Testis (tissue), 3 donors: ENCODE data around the gene STXBP2. TPM values are rescaled to one million over a fixed set of nuclear protein-coding genes. Genes with fewer than 3 reads are reported as not detected.

Experiments
- DNase-seq: peaks from one replicate; pipeline ENCODE4 v3.0.0-alpha.2; 2019
- H3K27ac ChIP-seq, 2 donors: fragments of 200-600 bp; sonication (generic); one replicate each; pipeline ENCODE4 v1.5.1; 2019
- H3K27me3 ChIP-seq: fragments of 200-600 bp; sonication (generic); one replicate; pipeline ENCODE4 v1.5.1; 2019
- H3K36me3 ChIP-seq: fragments of 200-600 bp; sonication (generic); one replicate; pipeline ENCODE4 v1.5.1; 2017; ENCODE audit warnings: low read depth; ENCODE audit errors: missing control alignments
- H3K4me1 ChIP-seq: fragments of 200-600 bp; sonication (generic); one replicate; pipeline ENCODE4 v1.5.1; 2019
- H3K4me3 ChIP-seq, 2 donors: fragments of 200-600 bp; sonication (generic); one replicate each; pipeline ENCODE4 v1.5.1; 2017 to 2019
- H3K9me3 ChIP-seq: fragments of 200-600 bp; sonication (generic); one replicate; pipeline ENCODE4 v1.5.1; 2017
- POLR2A ChIP-seq: fragments of 450-650 bp; IDR thresholded peaks from one replicate; pipeline ENCODE4 v1.6.1; 2017; ENCODE audit warnings: antibody characterized with exemption, mild to moderate bottlenecking, moderate library complexity
- WGBS, 2 donors: methylation state at CpG; one replicate each; pipeline ENCODE4 v1.1.5; 2018; 5-methylcytosine and 5-hydroxymethylcytosine counted together
- intact Hi-C: fragments of 100-400 bp; cut with DNase I; formaldehyde crosslinking; loops from one replicate; pipeline ENCODE4 v1.15.1; 2023; ENCODE audit warnings: low total_unique reads
- polyA plus RNA-seq: library from polyadenylated mRNA; stranded (reverse); fragments of 350-450 nt; fragmentation: Illumina TruSeq; extraction: RNeasy Lipid Tissue Mini Kit (QIAGEN cat#74804); gene quantifications from one replicate; pipeline ENCODE4 v1.2.3, GENCODE V29; 2014; ENCODE audit warnings: low read depth, low replicate concordance; ENCODE audit not compliant: insufficient read depth
- total RNA-seq, 2 donors: library from RNA; depleted of rRNA; stranded (reverse); fragments of >200 nt; gene quantifications; one replicate each; pipeline ENCODE4 v1.2.3, GENCODE V29; 2016
- TF ChIP-seq, protein P1 (sequence below), 3 experiments: fragments of 450-650 bp in 2 of 3; fragments of 200-600 bp in 1 of 3; sonication (generic) in 1 of 3; IDR thresholded peaks; one replicate each; pipeline ENCODE4 v1.5.1; 2016 to 2019; ENCODE audit warnings: antibody characterized with exemption in 3 of 3, mild to moderate bottlenecking in 2 of 3, moderate library complexity in 1 of 3

STXBP2 gene
- total and polyA plus RNA-seq, 3 donors from 2014 or later = 135 to 156 (median 155) TPM

DNA sequence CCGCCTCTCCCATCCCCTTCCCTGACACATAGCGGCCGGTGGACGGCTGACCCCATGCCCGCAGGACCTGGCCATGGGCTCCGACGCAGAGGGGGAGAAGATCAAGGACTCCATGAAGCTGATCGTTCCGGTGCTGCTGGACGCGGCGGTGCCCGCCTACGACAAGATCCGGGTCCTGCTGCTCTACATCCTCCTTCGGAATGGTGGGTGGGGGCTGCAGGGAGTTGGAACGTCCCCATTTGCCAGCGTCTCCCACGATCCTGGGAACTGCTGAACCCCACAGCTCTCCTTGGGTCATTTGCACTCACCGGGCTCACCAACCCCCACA is 7.6 kb downstream of the STXBP2 start:
- DNase-seq = no peak
- Histone ChIP-seq H3K4me1 (no peaks in the 10 kb centered on the region), H3K27me3 (no peaks in the 10 kb centered on the region), H3K36me3 (no peaks in the 10 kb centered on the region), H3K27ac (no peak overlapping the region), H3K9me3 (no peaks in the 10 kb centered on the region), H3K4me3 (no peak overlapping the region)
- TF ChIP-seq POLR2A = no peak
- TF ChIP-seq, protein P1, sequence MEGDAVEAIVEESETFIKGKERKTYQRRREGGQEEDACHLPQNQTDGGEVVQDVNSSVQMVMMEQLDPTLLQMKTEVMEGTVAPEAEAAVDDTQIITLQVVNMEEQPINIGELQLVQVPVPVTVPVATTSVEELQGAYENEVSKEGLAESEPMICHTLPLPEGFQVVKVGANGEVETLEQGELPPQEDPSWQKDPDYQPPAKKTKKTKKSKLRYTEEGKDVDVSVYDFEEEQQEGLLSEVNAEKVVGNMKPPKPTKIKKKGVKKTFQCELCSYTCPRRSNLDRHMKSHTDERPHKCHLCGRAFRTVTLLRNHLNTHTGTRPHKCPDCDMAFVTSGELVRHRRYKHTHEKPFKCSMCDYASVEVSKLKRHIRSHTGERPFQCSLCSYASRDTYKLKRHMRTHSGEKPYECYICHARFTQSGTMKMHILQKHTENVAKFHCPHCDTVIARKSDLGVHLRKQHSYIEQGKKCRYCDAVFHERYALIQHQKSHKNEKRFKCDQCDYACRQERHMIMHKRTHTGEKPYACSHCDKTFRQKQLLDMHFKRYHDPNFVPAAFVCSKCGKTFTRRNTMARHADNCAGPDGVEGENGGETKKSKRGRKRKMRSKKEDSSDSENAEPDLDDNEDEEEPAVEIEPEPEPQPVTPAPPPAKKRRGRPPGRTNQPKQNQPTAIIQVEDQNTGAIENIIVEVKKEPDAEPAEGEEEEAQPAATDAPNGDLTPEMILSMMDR (IDR thresholded peaks at IDR 0.05) = no peak
- intact Hi-C loops = no loop called here
- 91 to 100% methylated on average over 3 to 20 of the region's 20 CpGs for whole genome bisulfite sequencing, 2 donors

DNA sequence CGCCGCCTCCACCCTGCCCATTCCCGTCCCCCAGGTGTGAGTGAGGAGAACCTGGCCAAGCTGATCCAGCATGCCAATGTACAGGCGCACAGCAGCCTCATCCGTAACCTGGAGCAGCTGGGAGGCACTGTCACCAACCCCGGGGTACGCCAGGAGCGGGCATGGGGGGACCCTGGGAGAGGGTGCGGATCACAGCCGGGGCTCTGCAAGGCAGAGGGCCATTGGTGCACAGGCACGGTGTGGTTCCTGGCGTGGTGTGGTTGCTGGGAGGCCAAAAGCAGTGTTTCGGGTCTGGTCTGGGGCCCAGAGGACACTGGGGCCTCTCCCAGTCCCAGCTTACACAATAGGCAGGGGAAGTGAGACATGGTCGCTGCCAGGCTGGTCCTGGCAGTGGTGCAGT is 8.3 kb downstream of the STXBP2 start:
- intact Hi-C loops = no loop called here
- WGBS, 2 donors = 91 to 97% methylated on average over 5 to 14 of the region's 14 CpGs
- Histone ChIP-seq H3K36me3 (no peaks in the 10 kb centered on the region), H3K27ac (no peak overlapping the region), H3K27me3 (no peaks in the 10 kb centered on the region), H3K4me3 (no peak overlapping the region), H3K9me3 (no peaks in the 10 kb centered on the region), H3K4me1 (no peaks in the 10 kb centered on the region)
- TF ChIP-seq POLR2A = no peak
- TF ChIP-seq, protein P1 (IDR thresholded peaks at IDR 0.05) = no peak
- no peak for DNase-seq

DNA sequence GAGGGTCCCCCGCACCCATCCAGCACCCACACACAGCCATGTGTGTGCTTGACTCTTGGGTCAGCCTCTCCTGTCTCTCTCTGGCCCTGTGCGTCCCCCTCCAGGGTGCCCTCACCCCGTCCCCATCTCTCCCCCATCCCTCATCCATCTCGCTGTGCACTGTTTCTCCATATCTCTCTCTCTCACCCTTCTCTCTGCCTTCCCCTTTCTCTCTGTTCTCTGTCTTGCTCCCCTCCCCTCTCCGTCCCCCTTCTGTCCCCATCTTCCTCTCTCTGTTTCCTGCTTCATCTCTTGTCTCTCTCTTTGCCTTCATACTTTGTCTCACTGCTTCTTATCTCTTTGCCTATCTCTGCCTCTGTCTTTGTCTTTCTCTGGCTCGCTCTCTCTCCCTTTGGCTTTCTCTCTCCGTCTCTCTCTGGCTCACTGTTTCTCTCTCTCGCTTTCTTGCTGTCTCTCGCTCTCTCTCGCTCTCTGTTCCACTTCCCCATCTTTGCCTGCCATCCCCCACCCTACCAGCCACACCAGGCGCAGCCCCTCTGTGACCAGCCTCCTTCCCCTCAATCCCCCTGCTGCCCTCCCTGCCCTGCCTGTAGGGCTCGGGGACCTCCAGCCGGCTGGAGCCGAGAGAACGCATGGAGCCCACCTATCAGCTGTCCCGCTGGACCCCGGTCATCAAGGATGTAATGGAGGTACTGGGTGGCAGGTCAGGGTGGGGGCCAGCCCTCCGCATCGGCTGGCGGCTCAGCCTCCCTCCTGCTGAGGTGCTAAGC is 8.9 kb downstream of the STXBP2 start:
- Histone ChIP-seq H3K9me3 (no peaks in the 10 kb centered on the region), H3K27me3 (no peaks in the 10 kb centered on the region), H3K4me3 (no peak overlapping the region), H3K4me1 (no peaks in the 10 kb centered on the region), H3K27ac (no peak overlapping the region), H3K36me3 (no peaks in the 10 kb centered on the region)
- intact Hi-C loops = no loop called here
- no peak for TF ChIP-seq POLR2A
- TF ChIP-seq, protein P1 (IDR thresholded peaks at IDR 0.05) = no peak
- 71% methylated on average over 17 to 20 of the region's 20 CpGs for WGBS, 2 donors
- DNase-seq = no peak

DNA sequence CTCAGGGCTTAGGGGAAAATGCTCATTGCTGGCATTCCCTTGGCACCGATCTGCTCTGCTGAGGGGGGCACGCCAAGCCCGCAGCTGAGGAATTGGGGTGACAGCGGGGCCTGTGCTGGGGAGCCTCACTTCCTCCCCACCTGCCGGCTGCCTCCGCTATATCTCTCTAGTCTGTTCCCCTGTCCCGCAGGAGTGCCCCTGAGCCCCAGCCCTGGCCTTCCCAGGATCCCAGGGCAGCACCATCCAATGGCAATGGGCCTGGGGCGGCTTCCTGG is 9.5 kb downstream of the STXBP2 start:
- H3K4me1 ChIP-seq = no peaks in the 10 kb centered on the region
- DNase-seq = no peak
- no peaks in the 10 kb centered on the region for H3K9me3 ChIP-seq
- no peaks in the 10 kb centered on the region for H3K36me3 ChIP-seq
- H3K27ac ChIP-seq = no peak overlapping the region
- no peak overlapping the region for H3K4me3 ChIP-seq
- intact Hi-C loops = no loop called here
- no peak for TF ChIP-seq POLR2A
- TF ChIP-seq, protein P1 (IDR thresholded peaks at IDR 0.05) = no peak
- 74 to 94% methylated on average over 4 to 8 of the region's 8 CpGs for WGBS, 2 donors
- H3K27me3 ChIP-seq = no peaks in the 10 kb centered on the region

DNA sequence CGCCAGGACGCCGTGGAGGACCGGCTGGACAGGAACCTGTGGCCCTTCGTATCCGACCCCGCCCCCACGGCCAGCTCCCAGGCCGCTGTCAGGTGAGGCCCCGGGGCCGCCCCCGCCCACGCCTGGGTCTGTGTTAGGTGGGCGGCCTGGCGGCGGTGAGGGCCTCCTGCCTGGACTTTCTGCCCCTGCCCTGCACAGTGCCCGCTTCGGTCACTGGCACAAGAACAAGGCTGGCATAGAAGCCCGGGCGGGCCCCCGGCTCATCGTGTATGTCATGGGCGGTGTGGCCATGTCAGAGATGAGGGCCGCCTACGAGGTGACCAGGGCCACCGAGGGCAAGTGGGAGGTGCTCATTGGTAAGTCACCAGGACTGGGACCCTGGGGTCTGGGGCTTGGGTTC is 10.2 kb downstream of the STXBP2 start:
- Histone ChIP-seq H3K27ac (no peak overlapping the region), H3K9me3 (no peaks in the 10 kb centered on the region), H3K4me1 (no peaks in the 10 kb centered on the region), H3K4me3 (no peak overlapping the region), H3K27me3 (no peaks in the 10 kb centered on the region), H3K36me3 (no peaks in the 10 kb centered on the region)
- TF ChIP-seq POLR2A = no peak
- TF ChIP-seq, protein P1 (IDR thresholded peaks at IDR 0.05) = no peak
- WGBS, 2 donors = 89 to 92% methylated on average over 10 to 25 of the region's 26 CpGs
- no peak for DNase-seq
- intact Hi-C loops = no loop called here
